Astrocyte (in vitro differentiated cells and primary cell): Measurements from ENCODE around the gene DNAAF1. TPM values are rescaled to one million over a fixed set of nuclear protein-coding genes. Genes with fewer than 3 reads are reported as not detected.

Experiments
- DNase-seq: peaks from one replicate; pipeline ENCODE4 v3.0.0-alpha.2; 2010; ENCODE audit warnings: low read depth
- FAIRE-seq: peaks from 2 replicates; lab custom pipeline; 2011; peaks lifted over from hg19 to GRCh38; lab: Jason Lieb, UNC
- H2AFZ ChIP-seq: 2 replicates; pipeline ENCODE4 v1.6.0; 2012; ENCODE audit warnings: low read depth, low read length, inconsistent platforms
- H3K27ac ChIP-seq: 2 replicates; pipeline ENCODE4 v1.5.1; 2011; ENCODE audit warnings: low read depth, low read length, inconsistent platforms
- H3K27me3 ChIP-seq: 2 replicates; pipeline ENCODE4 v1.6.0; 2011; ENCODE audit warnings: low read length, inconsistent platforms; ENCODE audit not compliant: insufficient read depth
- H3K36me3 ChIP-seq: 2 replicates; pipeline ENCODE4 v1.5.1; 2011; ENCODE audit warnings: low read length, inconsistent platforms; ENCODE audit not compliant: insufficient read depth
- H3K4me1 ChIP-seq: 2 replicates; pipeline ENCODE4 v1.5.1; 2011; ENCODE audit warnings: low read length, inconsistent platforms; ENCODE audit not compliant: insufficient read depth
- H3K4me2 ChIP-seq: 2 replicates; pipeline ENCODE4 v1.6.0; 2012; ENCODE audit warnings: low read length, inconsistent platforms
- H3K4me3 ChIP-seq: 2 replicates; pipeline ENCODE4 v1.5.1; 2011; ENCODE audit warnings: low read depth, mild to moderate bottlenecking, low read length, inconsistent platforms; ENCODE audit not compliant: insufficient read depth
- H3K79me2 ChIP-seq: 2 replicates; pipeline ENCODE4 v1.6.0; 2012; ENCODE audit warnings: mild to moderate bottlenecking, low read length, inconsistent platforms; ENCODE audit not compliant: insufficient read depth
- H3K9ac ChIP-seq: 2 replicates; pipeline ENCODE4 v1.6.0; 2012; ENCODE audit warnings: mild to moderate bottlenecking, low read length, inconsistent platforms
- H3K9me3 ChIP-seq: 2 replicates; pipeline ENCODE4 v1.5.1; 2012; ENCODE audit warnings: low read depth, mild to moderate bottlenecking, low read length, inconsistent platforms; ENCODE audit not compliant: insufficient read depth
- H4K20me1 ChIP-seq: 2 replicates; pipeline ENCODE4 v1.6.0; 2012; ENCODE audit warnings: low read length, inconsistent platforms; ENCODE audit not compliant: insufficient read depth
- H3K27ac Mint-ChIP-seq: one replicate; pipeline ENCODE4 v1.8.0; 2021; ENCODE audit warnings: mild to moderate bottlenecking, mixed read lengths; ENCODE audit not compliant: unreplicated experiment
- H3K27me3 Mint-ChIP-seq: one replicate; pipeline ENCODE4 v1.8.0; 2021; ENCODE audit warnings: low read depth, mixed read lengths; ENCODE audit not compliant: unreplicated experiment
- H3K36me3 Mint-ChIP-seq: one replicate; pipeline ENCODE4 v1.8.0; 2021; ENCODE audit warnings: low read depth, mixed read lengths; ENCODE audit not compliant: unreplicated experiment
- H3K4me1 Mint-ChIP-seq: one replicate; pipeline ENCODE4 v1.8.0; 2021; ENCODE audit warnings: low read depth, mixed read lengths; ENCODE audit not compliant: unreplicated experiment
- H3K4me3 Mint-ChIP-seq: one replicate; pipeline ENCODE4 v1.8.0; 2021; ENCODE audit warnings: mild to moderate bottlenecking, moderate library complexity, mixed read lengths; ENCODE audit not compliant: unreplicated experiment
- H3K9me3 Mint-ChIP-seq: one replicate; pipeline ENCODE4 v1.8.0; 2021; ENCODE audit warnings: mild to moderate bottlenecking, mixed read lengths; ENCODE audit not compliant: unreplicated experiment
- CTCF ChIP-seq: IDR thresholded peaks from 2 replicates; pipeline ENCODE4 v1.5.1; 2011; ENCODE audit warnings: low read depth, mild to moderate bottlenecking, inconsistent platforms, low read length, moderate library complexity; ENCODE audit not compliant: insufficient read depth
- EZH2 ChIP-seq: IDR thresholded peaks from 2 replicates; pipeline ENCODE4 v1.6.1; 2012; ENCODE audit warnings: mild to moderate bottlenecking, low read length, inconsistent platforms; ENCODE audit not compliant: insufficient read depth
- total RNA-seq: library from RNA; stranded (reverse); gene quantifications from 2 replicates; pipeline ENCODE4 v1.2.1, GENCODE V29; 2021

Gene DNAAF1
- total RNA-seq, 1 donor from 2014 or later, result 0.30 TPM

DNA sequence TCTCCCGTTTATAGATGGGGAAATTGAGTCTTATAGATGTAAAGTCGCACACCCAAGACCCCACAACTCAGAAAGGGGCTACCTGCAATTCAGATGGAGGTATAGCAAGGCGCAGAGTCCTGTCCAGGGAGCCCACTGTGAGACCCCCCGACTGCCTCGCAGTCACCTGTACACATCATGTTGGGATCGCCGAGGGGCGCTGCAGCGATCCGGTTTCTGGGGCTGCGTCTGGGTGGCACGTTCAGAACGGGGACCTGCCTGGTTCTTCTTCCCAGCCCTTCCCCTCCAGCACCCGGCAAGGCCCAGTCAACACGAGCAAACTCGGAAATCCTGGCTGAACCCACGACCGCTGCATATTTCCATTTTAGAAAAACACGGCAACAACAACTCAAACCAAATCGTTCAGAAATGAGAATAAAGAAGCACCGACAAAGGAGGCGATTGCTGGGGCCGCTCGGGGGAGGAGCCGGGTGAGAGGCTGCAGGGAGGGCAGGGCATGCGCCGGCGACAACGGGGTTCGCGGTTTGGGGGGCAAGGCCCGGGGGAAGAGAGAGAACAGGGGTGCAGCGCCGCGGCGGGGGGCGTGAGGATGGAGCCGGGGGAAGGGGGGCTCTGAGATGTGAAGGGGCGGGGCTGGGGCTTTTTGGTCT, 774 bp upstream of the DNAAF1 start:
- Mint-ChIP-seq H3K4me1 (peaks cover 6% of the 10 kb centered on the region), H3K27ac (peak overlapping the region; percentile 62), H3K9me3 (no peaks in the 10 kb centered on the region), H3K4me3 (peak overlapping the region; percentile 96), H3K36me3 (peaks cover 3% of the 10 kb centered on the region), H3K27me3 (peaks cover 5% of the 10 kb centered on the region)
- peaks cover 5% of the 10 kb centered on the region for H3K27me3 ChIP-seq
- no peaks in the 10 kb centered on the region for H3K9me3 ChIP-seq
- peaks cover 22% of the 10 kb centered on the region for H4K20me1 ChIP-seq
- no peak overlapping the region for H3K27ac ChIP-seq
- H3K9ac ChIP-seq, result peak overlapping the region; percentile 77
- TF ChIP-seq EZH2, result no peak
- no peak for TF ChIP-seq CTCF
- H3K4me2 ChIP-seq, result peak overlapping the region; percentile 85
- H3K79me2 ChIP-seq, result peaks cover 40% of the 10 kb centered on the region
- FAIRE-seq (no peak), DNase-seq (no peak)
- H2AFZ ChIP-seq, result peak overlapping the region; percentile 63
- H3K36me3 ChIP-seq, result no peaks in the 10 kb centered on the region
- peaks cover 3% of the 10 kb centered on the region for H3K4me1 ChIP-seq
- peak overlapping the region; percentile 73 for H3K4me3 ChIP-seq

DNA sequence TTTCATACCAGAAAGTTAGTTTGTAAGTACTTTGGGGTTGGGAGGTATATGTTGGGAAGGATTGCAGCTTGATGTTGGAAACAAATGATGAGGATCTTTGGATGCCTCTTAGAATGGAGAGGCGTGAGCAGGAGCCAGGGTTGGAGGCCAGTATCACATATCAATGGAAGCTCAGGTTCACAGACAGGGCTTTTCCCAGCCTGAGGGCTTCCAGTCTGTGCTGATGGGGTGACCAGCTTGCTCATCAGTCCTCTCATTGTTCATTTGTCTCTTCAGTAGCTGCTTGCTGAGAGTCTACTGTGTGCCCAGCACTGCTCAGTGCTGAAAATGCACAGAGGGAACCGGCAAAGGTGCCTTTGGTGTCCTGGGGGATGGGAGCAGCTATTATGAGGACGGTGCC, 5.8 kb downstream of the DNAAF1 start:
- no peak overlapping the region for H3K27ac Mint-ChIP-seq
- DNase-seq (no peak), FAIRE-seq (no peak)
- Histone ChIP-seq H3K4me2 (no peak overlapping the region), H2AFZ (no peak overlapping the region), H3K27ac (no peak overlapping the region), H3K27me3 (peaks cover 4% of the 10 kb centered on the region), H3K9ac (no peak overlapping the region), H3K9me3 (no peaks in the 10 kb centered on the region), H3K4me1 (no peaks in the 10 kb centered on the region), H3K36me3 (no peaks in the 10 kb centered on the region), H4K20me1 (no peaks in the 10 kb centered on the region), H3K79me2 (no peaks in the 10 kb centered on the region), H3K4me3 (no peak overlapping the region)
- no peak for TF ChIP-seq EZH2
- no peak for TF ChIP-seq CTCF
- no peaks in the 10 kb centered on the region for H3K9me3 Mint-ChIP-seq
- H3K27me3 Mint-ChIP-seq, result peaks cover 14% of the 10 kb centered on the region
- no peak overlapping the region for H3K4me3 Mint-ChIP-seq
- H3K4me1 Mint-ChIP-seq, result no peaks in the 10 kb centered on the region
- H3K36me3 Mint-ChIP-seq, result peaks cover 3% of the 10 kb centered on the region

DNA sequence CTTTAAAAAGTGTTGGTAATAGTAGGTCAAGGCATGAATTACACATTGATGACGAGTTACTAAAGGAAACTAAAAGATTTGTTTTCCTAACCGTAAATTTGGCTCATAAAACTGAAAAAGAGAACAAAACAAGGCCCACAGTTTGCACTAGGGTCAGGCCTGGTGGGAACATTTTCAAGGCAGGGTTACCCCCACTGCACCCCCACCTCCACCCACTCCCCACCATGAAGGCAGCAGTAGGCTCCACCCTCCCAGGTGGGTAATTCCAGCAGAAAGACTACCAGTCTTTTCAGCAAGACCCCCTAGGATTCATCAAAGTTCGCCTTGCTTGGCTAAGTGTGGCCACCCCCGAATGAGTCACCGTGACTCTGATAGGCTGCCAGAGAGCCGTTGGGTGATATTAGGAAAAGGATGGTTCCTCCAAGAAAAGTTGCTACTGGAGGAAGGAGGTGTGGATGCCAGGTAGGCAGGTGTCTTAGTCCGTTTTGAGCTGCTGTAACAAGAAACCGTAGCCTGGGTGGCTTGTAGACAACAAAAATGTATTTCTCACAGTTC, 8.6 kb downstream of the DNAAF1 start:
- Mint-ChIP-seq H3K4me3 (no peak overlapping the region), H3K9me3 (no peaks in the 10 kb centered on the region), H3K27me3 (peaks cover 10% of the 10 kb centered on the region), H3K4me1 (no peaks in the 10 kb centered on the region), H3K36me3 (peaks cover 3% of the 10 kb centered on the region), H3K27ac (no peak overlapping the region)
- Histone ChIP-seq H3K4me2 (no peak overlapping the region), H3K9me3 (no peaks in the 10 kb centered on the region), H3K27ac (no peak overlapping the region), H3K27me3 (peaks cover 4% of the 10 kb centered on the region), H3K79me2 (no peaks in the 10 kb centered on the region), H4K20me1 (no peaks in the 10 kb centered on the region), H3K4me1 (no peaks in the 10 kb centered on the region), H3K9ac (no peak overlapping the region), H2AFZ (no peak overlapping the region), H3K36me3 (no peaks in the 10 kb centered on the region), H3K4me3 (no peak overlapping the region)
- DNase-seq (no peak), FAIRE-seq (no peak)
- TF ChIP-seq EZH2 (no peak), CTCF (no peak)
